Measurements from ENCODE around the gene GNPNAT1. TPM values are rescaled to one million over a fixed set of nuclear protein-coding genes. Genes with fewer than 3 reads are reported as not detected.
"Not testable (repeated sequence)": the region's sequence is repeated elsewhere in the genome, so short reads cannot be mapped to it uniquely, and the experiment has no call there.

The GNPNAT1 gene
- total RNA-seq, 2 experiments from 2014 or later = 15.5 to 29.3 TPM

GRCh38 chr14:52767058-52767833, 24.2 kb downstream of the GNPNAT1 start:
- H3K9me2 ChIP-seq (ENCODE audit: insufficient read depth, low read length) = no peaks in the 10 kb centered on the region
- intact Hi-C loops (cut with micrococcal nuclease; ENCODE audit: unreplicated experiment) = no loop called here
- H3K4me1 ChIP-seq (ENCODE audit: insufficient read depth, low read length, poor library complexity, severe bottlenecking) = no peaks in the 10 kb centered on the region
- no peak overlapping the region for H2AFZ ChIP-seq (ENCODE audit: low read length)
- POLR2A ChIA-PET = interaction anchor here (0.8 to 1.5 kb wide), 2 partner anchors 15 to 44 kb away, joined by 3 read pairs; no protein-coding TSS in a partner anchor
- CTCF ChIA-PET (ENCODE audit: unreplicated experiment) = no interaction called here
- no peak overlapping the region for H3K27ac ChIP-seq (ENCODE audit: low read depth, low read length, poor library complexity, severe bottlenecking)
- H3K4me3 ChIP-seq (ENCODE audit: low read depth, low read length, poor library complexity, severe bottlenecking) = no peak overlapping the region
- no peaks in the 10 kb centered on the region for H3K79me2 ChIP-seq (ENCODE audit: insufficient read depth, low read depth, low read length)
- no TSS peak for BruUV-seq (replicated peaks)
- no peaks in the 10 kb centered on the region for H4K20me1 ChIP-seq (ENCODE audit: insufficient read depth, low read length)
- no peaks in the 10 kb centered on the region for H3K9me3 ChIP-seq (ENCODE audit: low read length)
- TF ChIP-seq CTCF (conservative IDR thresholded peaks at IDR 0.05; ENCODE audit: low read length) (no peak), EZH2phosphoT487 (IDR thresholded peaks at IDR 0.05; ENCODE audit: borderline replicate concordance, low read depth, low read length) (no peak)
- no peak overlapping the region for H3K4me2 ChIP-seq (ENCODE audit: low read length)
- H3K36me3 ChIP-seq (ENCODE audit: insufficient read depth, low read length) = peaks cover 40% of the 10 kb centered on the region
- DNase-seq (ENCODE audit: low spot score) = no peak

- POLR2A ChIA-PET = interaction anchor here (1.0 kb wide), 1 partner anchor 209 kb away, joined by 3 read pairs; no protein-coding TSS in a partner anchor
- H3K4me2 ChIP-seq (ENCODE audit: low read length); H2AFZ ChIP-seq (ENCODE audit: low read length); H3K4me1 ChIP-seq (ENCODE audit: insufficient read depth, low read length, poor library complexity, severe bottlenecking); intact Hi-C loops (cut with micrococcal nuclease; ENCODE audit: unreplicated experiment); H3K27ac ChIP-seq (ENCODE audit: low read depth, low read length, poor library complexity, severe bottlenecking); H3K9me3 ChIP-seq (ENCODE audit: low read length); CTCF ChIA-PET (ENCODE audit: unreplicated experiment); DNase-seq (ENCODE audit: low spot score); H3K4me3 ChIP-seq (ENCODE audit: low read depth, low read length, poor library complexity, severe bottlenecking); BruUV-seq (replicated peaks); H3K79me2 ChIP-seq (ENCODE audit: insufficient read depth, low read depth, low read length); H3K9me2 ChIP-seq (ENCODE audit: insufficient read depth, low read length); H4K20me1 ChIP-seq (ENCODE audit: insufficient read depth, low read length): not testable (repeated sequence)
- peaks cover 30% of the 10 kb centered on the region for H3K36me3 ChIP-seq (ENCODE audit: insufficient read depth, low read length)
Measured at GRCh38 chr14:52762923-52763322, 28.5 kb downstream of the GNPNAT1 start.

GRCh38 chr14:52759145-52759544, 32.3 kb downstream of the GNPNAT1 start:
- H3K4me3 ChIP-seq (ENCODE audit: low read depth, low read length, poor library complexity, severe bottlenecking) = no peak overlapping the region
- no TSS peak for BruUV-seq (replicated peaks)
- no peak overlapping the region for H3K4me2 ChIP-seq (ENCODE audit: low read length)
- no peaks in the 10 kb centered on the region for H3K4me1 ChIP-seq (ENCODE audit: insufficient read depth, low read length, poor library complexity, severe bottlenecking)
- H3K9me2 ChIP-seq (ENCODE audit: insufficient read depth, low read length) = no peaks in the 10 kb centered on the region
- H2AFZ ChIP-seq (ENCODE audit: low read length) = no peak overlapping the region
- peaks cover 32% of the 10 kb centered on the region for H3K36me3 ChIP-seq (ENCODE audit: insufficient read depth, low read length)
- H3K79me2 ChIP-seq (ENCODE audit: insufficient read depth, low read depth, low read length) = no peaks in the 10 kb centered on the region
- intact Hi-C loops (cut with micrococcal nuclease; ENCODE audit: unreplicated experiment) = no loop called here
- POLR2A ChIA-PET = interaction anchor here (0.9 to 1.4 kb wide), 4 partner anchors 9 to 30 kb away, joined by 3 to 4 read pairs (median 4); no protein-coding TSS in a partner anchor
- DNase-seq (ENCODE audit: low spot score) = no peak
- H4K20me1 ChIP-seq (ENCODE audit: insufficient read depth, low read length) = no peaks in the 10 kb centered on the region
- TF ChIP-seq EZH2phosphoT487 (IDR thresholded peaks at IDR 0.05; ENCODE audit: borderline replicate concordance, low read depth, low read length) = no peak
- no peak for TF ChIP-seq CTCF (conservative IDR thresholded peaks at IDR 0.05; ENCODE audit: low read length)
- no peak overlapping the region for H3K27ac ChIP-seq (ENCODE audit: low read depth, low read length, poor library complexity, severe bottlenecking)
- CTCF ChIA-PET (ENCODE audit: unreplicated experiment) = no interaction called here
- no peaks in the 10 kb centered on the region for H3K9me3 ChIP-seq (ENCODE audit: low read length)
